ENCODE data around the gene CRTC2.

GRCh38 chr1:153962088-153963029 is 3.9 kb upstream of the CRTC2 start:
- TF ChIP-seq CTCF (conservative IDR thresholded peaks at IDR 0.05; ENCODE audit: low read depth in 2 of 2) (no peak; a peak in 2 of 4 replicates), EZH2 (IDR thresholded peaks at IDR 0.05; ENCODE audit: low read depth, unreplicated experiment) (no peak), JUNB (IDR thresholded peaks at IDR 0.05; ENCODE audit: unreplicated experiment) (no peak), REST (IDR thresholded peaks at IDR 0.05; ENCODE audit: unreplicated experiment) (no peak)
